Pons (tissue), 1 donor: Measurements from ENCODE around the gene LRTM2.
"Not testable (repeated sequence)": the region's sequence is repeated elsewhere in the genome, so short reads cannot be mapped to it uniquely, and the experiment has no call there.

Experiments used
- DNase-seq: peaks from one replicate; pipeline ENCODE4 v3.0.0-alpha.2; 2016; ENCODE audit warnings: low spot score

The LRTM2 gene

GRCh38 chr12:1811281-1811947, 9.0 kb upstream of the LRTM2 start:
- no peak for DNase-seq

- DNase-seq = no peak
Measured at GRCh38 chr12:1811948-1812291, 8.4 kb upstream of the LRTM2 start.

GRCh38 chr12:1812650-1813302, 7.6 kb upstream of the LRTM2 start:
- DNase-seq = peak; percentile 69

DNA sequence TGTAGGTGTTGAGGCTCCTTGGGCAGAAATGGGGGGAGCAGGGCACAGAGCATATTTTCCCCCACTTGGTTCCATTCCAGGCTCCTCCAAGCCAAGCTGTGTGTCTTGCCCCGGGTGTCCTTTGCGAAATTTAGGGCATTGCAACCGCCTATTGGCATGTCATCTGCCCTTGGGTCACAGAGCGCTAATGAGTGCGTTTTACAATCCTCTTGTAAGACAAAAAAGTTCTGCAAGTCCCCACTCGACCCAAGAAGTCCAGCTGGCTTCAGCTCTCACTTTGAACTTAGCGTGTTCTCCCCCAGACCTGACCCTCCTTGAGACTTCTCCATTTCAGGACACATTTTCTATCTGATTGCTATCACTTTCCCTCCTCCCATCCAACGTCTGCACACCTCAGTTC, 6.1 kb upstream of the LRTM2 start:
- no peak for DNase-seq

- no peak for DNase-seq
Measured at GRCh38 chr12:1815108-1815507, 5.3 kb upstream of the LRTM2 start.

DNA sequence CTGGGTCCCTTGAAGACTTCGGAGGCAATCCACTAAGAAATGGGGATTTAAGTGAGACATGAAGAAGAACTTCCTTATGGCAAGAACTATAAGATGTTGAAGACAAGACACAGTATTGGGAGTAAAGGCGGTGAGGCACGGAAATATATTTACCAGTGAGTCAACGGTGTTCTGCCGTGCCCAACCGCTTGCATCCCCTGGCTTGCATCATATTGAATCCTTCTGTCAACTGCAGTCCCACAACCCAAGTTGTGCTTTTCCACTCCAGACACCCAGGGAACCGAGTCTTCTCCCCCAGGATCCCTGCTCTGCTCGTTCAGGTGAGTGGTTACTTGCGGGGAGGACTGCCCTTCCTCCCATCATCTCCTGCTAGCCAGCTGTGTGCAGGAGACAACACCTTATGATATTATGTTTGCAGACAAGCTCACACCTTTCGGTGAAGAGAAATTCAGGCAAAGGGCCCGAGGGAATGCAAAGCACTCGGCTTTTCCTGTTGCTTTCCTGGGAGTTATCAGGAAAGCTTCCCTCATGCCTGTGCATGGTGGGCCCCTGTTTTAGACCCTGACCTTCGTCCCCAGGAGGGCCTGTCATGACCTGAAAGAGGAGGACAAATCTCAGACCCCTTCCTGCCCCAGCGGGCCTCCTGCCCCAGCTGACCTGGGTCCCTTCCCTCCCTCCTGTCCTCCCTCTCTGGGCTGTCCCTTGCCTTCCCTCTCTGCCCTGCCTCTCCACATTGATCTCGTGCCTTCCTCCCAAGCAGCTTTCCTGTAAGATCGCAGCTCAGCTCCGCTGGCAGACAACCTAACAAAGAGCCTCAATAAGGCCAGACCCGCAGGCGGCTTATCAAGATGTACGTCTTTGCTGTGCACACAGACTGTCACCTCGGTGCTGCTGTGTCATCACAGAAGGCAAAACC, 4.3 kb upstream of the LRTM2 start:
- no peak for DNase-seq

DNA sequence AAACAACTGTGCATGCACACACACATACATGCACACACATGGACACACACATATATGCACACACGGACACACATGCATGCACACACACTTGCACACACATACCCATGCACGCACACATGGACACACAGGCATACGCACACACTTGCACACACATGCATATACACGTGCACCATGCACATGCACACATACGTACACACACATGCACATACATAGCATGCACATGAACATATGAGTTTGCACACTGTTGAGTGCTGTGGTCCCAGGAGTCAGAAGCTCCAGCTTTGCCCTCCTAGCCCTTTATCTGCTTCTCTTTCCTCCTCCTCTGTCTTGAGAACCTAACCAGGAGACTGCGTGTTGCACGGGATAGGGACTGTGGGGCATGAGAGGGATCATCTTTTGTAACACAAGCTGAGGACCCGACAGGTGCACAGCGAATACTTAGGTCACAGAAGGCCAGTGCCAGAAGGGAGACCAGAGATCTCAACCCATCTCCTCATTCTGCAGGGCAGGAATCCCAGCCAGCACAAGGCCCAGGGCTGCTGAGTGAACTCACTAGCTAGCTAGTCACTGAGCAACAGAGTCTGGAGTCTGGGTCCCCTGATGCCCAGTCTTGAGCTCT, 3.5 kb upstream of the LRTM2 start:
- no peak for DNase-seq

GRCh38 chr12:1817928-1818327, 2.4 kb upstream of the LRTM2 start:
- DNase-seq = not testable (repeated sequence)

DNA sequence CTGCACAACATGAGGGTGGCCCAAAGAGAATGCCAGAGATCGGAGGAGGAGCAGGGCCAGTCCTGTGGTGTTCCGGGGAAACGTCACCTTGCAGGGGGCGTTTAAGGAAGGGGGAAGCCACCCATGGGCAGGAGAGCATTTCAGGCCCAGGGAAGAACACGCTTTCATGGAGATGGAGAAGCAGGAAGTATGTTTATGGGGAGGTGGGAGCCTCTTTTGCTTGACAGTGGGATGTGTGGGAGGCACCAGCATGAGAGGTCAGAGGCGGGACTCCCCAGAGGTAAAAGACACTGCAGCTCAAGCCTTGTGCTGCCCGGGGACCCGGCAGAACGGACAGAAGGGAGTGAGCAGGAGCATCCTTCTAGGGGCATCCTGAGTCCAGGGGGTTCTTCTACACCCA, 1.3 kb upstream of the LRTM2 start:
- DNase-seq = no peak

DNA sequence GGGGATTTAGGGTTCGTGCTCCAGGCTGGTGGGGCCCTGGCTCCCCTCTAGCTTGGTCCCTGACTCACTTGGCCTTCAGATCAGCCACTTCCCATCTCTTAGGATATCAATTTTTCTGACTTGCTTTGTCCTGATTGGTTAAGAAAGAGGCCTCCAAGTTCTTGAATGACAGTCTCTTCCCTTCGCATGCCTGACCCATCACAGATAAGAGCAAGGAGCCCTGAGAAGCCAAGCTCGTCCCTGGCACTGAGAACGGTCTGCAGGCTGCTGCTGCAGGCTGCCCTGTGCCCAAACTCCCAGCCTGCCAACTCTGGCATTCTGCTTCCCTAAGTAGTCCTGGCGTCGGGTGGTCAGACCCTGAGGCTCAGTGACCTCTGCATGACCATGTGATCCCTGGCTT, 794 bp upstream of the LRTM2 start:
- DNase-seq = no peak

GRCh38 chr12:1820896-1821291, 529 bp downstream of the LRTM2 start:
- DNase-seq = no peak

- DNase-seq = no peak
Measured at GRCh38 chr12:1821805-1822204, 1.4 kb downstream of the LRTM2 start.

- no peak for DNase-seq
Measured at GRCh38 chr12:1822699-1823098, 2.3 kb downstream of the LRTM2 start.

- no peak for DNase-seq
Measured at GRCh38 chr12:1823237-1823636, 2.9 kb downstream of the LRTM2 start.

- no peak for DNase-seq
Measured at GRCh38 chr12:1825382-1826102, 5.2 kb downstream of the LRTM2 start.

GRCh38 chr12:1826401-1826800, 6.0 kb downstream of the LRTM2 start:
- no peak for DNase-seq

DNA sequence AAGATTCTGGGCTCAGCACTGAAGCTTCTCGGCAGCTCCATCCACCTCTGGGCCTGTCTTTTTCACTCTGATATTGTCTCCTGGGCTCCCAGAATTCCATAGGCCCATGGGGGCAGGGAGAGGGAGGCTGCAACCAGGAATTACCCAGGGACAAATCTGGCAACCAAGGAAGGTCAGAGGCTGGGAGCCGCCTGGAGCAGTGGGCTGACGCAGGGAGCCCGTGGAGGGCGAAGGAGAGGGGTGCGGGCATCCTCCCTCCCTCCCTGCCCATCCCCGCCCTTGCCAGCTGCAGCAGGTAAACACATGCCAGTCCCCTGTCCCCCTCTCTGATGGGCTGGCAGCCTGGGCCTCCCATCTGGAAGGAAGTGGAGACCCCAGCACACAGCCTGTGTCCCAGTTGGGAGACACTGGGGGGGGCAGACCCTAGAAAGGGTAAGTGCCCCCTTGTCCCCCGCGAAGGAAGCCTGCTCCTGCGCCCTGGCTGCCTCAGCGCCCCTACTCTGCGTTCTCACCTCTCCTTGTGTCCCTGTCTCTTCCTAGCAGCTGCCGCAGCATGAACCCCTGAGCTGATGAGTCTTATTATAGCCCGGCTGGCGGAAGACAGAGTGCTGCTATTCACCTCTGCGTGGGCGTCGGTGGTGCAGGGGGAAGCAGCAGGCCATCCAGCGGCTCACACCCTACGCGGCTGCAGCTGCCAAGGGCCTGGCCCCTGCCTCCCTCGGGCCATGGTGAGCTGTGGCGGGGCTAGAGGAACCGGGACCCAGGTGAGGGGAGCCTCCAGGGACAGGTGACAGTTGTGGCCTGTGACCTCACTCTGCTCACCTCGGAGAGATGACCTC, 6.7 kb downstream of the LRTM2 start:
- no peak for DNase-seq

DNA sequence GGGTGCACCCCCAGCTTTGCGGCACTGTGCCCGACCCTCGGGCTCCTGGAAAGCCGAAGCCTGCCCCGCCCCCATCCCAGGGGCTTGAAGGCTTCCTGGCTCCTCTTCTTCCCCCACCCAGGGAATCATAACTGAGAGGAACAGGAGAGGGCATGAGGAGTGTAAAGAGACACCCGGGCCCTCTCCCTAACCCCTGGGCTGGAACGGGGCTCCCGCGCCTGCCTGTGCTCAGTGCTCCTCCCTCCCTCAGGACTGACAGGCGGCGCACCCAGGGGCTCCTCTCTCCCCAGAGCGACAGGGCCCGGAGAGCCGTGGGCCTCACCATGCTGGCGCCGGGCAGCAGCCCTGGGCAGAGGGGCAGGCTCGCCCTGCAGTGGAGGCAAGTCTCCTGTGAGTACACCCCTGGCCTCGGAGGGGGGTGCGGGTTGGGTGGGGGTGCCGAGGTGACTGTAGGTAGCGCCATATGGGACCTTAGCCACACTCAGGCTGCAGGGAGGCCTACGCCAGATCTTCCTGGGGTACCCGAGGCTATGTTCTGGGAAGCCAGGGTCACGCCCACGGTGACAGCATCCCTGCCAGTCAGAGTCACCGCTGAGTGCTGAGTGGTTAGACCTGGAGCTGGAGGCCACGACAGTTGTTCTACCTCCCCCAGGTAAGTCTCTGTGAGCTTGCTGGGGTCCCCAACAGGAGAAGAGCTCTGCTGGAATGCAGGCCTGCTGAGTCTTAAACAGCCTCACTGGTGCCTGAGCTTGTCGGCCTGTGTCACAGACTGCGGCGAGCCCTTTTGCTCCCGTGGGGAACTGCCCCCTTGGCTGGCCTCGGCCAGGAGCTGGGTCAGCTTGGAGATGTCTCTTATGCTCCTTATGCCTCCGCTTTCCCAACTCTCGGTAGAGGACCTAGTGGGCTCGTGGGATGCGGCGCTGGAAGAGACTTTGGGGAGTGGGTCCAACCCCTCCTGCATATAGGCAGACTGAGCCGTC, 7.8 kb downstream of the LRTM2 start:
- no peak for DNase-seq

DNA sequence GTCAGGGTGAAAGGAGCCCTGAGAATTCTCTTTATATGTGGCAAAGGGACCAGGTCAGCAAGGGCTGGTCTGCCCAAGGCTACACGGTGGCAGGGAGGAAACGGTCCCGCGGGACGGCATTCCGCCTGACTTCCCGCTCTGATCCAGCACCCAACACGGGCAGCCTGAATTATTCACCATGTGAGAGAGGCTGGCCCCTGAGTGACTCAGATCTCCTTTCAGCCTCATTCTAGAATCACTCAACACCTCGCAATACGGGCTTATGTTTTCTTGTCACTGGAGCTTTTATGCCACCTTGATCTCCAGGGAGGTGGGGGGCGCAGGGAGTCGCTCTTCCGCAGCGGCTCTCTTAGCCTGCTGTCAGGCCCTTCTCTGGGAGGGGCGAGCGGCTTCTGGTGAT, 8.5 kb downstream of the LRTM2 start:
- DNase-seq = no peak
